SK-N-SH treated with all-trans-retinoic acid at 6 μM for 48 hours (cell line): ENCODE measurements around the gene TRIOBP.

Experiments used
- ARNTL ChIP-seq: fragments of 450-650 bp; formaldehyde crosslinking; IDR thresholded peaks from 2 replicates; pipeline ENCODE4 v1.5.0; 2020; ENCODE audit warnings: low read depth, mild to moderate bottlenecking, moderate library complexity, borderline replicate concordance
- BACH2 ChIP-seq: fragments of 250-450 bp; sonication (Bioruptor Pico); IDR thresholded peaks from 2 replicates; pipeline ENCODE4 v1.9.0; 2021; ENCODE audit warnings: mild to moderate bottlenecking, borderline replicate concordance
- ESRRG ChIP-seq: fragments of 250-450 bp; sonication (Bioruptor Pico); IDR thresholded peaks from 2 replicates; pipeline ENCODE4 v1.6.1; 2021; ENCODE audit warnings: mild to moderate bottlenecking
- ISL1 ChIP-seq: fragments of 250-450 bp; sonication (Bioruptor Pico); IDR thresholded peaks from 2 replicates; pipeline ENCODE4 v2.1.2; 2022; ENCODE audit warnings: mild to moderate bottlenecking, moderate library complexity
- RARB ChIP-seq: fragments of 250-450 bp; sonication (Bioruptor Pico); IDR thresholded peaks from 2 replicates; pipeline ENCODE4 v1.8.0; 2021; ENCODE audit warnings: mild to moderate bottlenecking, moderate library complexity
- SNAI2 ChIP-seq: fragments of 250-450 bp; sonication (Bioruptor Pico); IDR thresholded peaks from 2 replicates; pipeline ENCODE4 v1.5.0; 2020; ENCODE audit warnings: mild to moderate bottlenecking, moderate library complexity
- TOX ChIP-seq: fragments of 250-450 bp; sonication (Bioruptor Pico); IDR thresholded peaks from 2 replicates; pipeline ENCODE4 v1.8.0; 2021; ENCODE audit warnings: mild to moderate bottlenecking, moderate library complexity, borderline replicate concordance
- ZC3H10 ChIP-seq: fragments of 250-450 bp; sonication (Bioruptor Pico); IDR thresholded peaks from 2 replicates; pipeline ENCODE4 v1.5.1; 2021; ENCODE audit warnings: mild to moderate bottlenecking, moderate library complexity
- ZFP3 ChIP-seq: fragments of 250-450 bp; sonication (Bioruptor Pico); IDR thresholded peaks from 2 replicates; pipeline ENCODE4 v1.5.0; 2020; ENCODE audit warnings: mild to moderate bottlenecking, moderate library complexity
- ZNF8 ChIP-seq: fragments of 450-650 bp; formaldehyde crosslinking; IDR thresholded peaks from 2 replicates; pipeline ENCODE4 v1.5.0; 2020; ENCODE audit warnings: mild to moderate bottlenecking, moderate library complexity
- TF ChIP-seq, protein P1 (sequence below): fragments of 250-450 bp; sonication (Bioruptor Pico); IDR thresholded peaks from 2 replicates; pipeline ENCODE4 v1.8.0; 2020; ENCODE audit warnings: mild to moderate bottlenecking, moderate library complexity, borderline replicate concordance
- TF ChIP-seq, protein P2 (sequence below): fragments of 250-450 bp; sonication (Bioruptor Pico); IDR thresholded peaks from 2 replicates; pipeline ENCODE4 v1.5.1; 2021; ENCODE audit warnings: mild to moderate bottlenecking, moderate library complexity
- TF ChIP-seq, protein P3 (sequence below): fragments of 250-450 bp; sonication (Bioruptor Pico); IDR thresholded peaks from 2 replicates; pipeline ENCODE4 v1.5.0; 2020; ENCODE audit warnings: mild to moderate bottlenecking, moderate library complexity

GRCh38 chr22:37662039-37662438 is 34.8 kb upstream of the TRIOBP start:
- TF ChIP-seq ARNTL, result no peak
- no peak for TF ChIP-seq ZFP3 (CRISPR knock-in tag)
- TF ChIP-seq, protein P1, sequence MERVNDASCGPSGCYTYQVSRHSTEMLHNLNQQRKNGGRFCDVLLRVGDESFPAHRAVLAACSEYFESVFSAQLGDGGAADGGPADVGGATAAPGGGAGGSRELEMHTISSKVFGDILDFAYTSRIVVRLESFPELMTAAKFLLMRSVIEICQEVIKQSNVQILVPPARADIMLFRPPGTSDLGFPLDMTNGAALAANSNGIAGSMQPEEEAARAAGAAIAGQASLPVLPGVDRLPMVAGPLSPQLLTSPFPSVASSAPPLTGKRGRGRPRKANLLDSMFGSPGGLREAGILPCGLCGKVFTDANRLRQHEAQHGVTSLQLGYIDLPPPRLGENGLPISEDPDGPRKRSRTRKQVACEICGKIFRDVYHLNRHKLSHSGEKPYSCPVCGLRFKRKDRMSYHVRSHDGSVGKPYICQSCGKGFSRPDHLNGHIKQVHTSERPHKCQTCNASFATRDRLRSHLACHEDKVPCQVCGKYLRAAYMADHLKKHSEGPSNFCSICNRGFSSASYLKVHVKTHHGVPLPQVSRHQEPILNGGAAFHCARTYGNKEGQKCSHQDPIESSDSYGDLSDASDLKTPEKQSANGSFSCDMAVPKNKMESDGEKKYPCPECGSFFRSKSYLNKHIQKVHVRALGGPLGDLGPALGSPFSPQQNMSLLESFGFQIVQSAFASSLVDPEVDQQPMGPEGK, result no peak
- no peak for TF ChIP-seq SNAI2
- TF ChIP-seq ZC3H10 (CRISPR knock-in tag), result no peak
- no peak for TF ChIP-seq ESRRG
- no peak for TF ChIP-seq BACH2 (CRISPR knock-in tag)
- no peak for TF ChIP-seq ZNF8 (CRISPR knock-in tag)
- TF ChIP-seq ISL1 (CRISPR knock-in tag), result no peak
- TF ChIP-seq, protein P2, sequence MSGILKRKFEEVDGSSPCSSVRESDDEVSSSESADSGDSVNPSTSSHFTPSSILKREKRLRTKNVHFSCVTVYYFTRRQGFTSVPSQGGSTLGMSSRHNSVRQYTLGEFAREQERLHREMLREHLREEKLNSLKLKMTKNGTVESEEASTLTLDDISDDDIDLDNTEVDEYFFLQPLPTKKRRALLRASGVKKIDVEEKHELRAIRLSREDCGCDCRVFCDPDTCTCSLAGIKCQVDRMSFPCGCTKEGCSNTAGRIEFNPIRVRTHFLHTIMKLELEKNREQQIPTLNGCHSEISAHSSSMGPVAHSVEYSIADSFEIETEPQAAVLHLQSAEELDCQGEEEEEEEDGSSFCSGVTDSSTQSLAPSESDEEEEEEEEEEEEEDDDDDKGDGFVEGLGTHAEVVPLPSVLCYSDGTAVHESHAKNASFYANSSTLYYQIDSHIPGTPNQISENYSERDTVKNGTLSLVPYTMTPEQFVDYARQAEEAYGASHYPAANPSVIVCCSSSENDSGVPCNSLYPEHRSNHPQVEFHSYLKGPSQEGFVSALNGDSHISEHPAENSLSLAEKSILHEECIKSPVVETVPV (CRISPR knock-in tag), result no peak
- no peak for TF ChIP-seq TOX
- no peak for TF ChIP-seq RARB (CRISPR knock-in tag)
- TF ChIP-seq, protein P3, sequence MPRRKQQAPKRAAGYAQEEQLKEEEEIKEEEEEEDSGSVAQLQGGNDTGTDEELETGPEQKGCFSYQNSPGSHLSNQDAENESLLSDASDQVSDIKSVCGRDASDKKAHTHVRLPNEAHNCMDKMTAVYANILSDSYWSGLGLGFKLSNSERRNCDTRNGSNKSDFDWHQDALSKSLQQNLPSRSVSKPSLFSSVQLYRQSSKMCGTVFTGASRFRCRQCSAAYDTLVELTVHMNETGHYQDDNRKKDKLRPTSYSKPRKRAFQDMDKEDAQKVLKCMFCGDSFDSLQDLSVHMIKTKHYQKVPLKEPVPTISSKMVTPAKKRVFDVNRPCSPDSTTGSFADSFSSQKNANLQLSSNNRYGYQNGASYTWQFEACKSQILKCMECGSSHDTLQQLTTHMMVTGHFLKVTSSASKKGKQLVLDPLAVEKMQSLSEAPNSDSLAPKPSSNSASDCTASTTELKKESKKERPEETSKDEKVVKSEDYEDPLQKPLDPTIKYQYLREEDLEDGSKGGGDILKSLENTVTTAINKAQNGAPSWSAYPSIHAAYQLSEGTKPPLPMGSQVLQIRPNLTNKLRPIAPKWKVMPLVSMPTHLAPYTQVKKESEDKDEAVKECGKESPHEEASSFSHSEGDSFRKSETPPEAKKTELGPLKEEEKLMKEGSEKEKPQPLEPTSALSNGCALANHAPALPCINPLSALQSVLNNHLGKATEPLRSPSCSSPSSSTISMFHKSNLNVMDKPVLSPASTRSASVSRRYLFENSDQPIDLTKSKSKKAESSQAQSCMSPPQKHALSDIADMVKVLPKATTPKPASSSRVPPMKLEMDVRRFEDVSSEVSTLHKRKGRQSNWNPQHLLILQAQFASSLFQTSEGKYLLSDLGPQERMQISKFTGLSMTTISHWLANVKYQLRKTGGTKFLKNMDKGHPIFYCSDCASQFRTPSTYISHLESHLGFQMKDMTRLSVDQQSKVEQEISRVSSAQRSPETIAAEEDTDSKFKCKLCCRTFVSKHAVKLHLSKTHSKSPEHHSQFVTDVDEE, result no peak
